Effector memory CD4-positive, alpha-beta T cell (primary cell): Measurements from ENCODE around the gene CDYL2.
A peak's percentile ranks its signal among the peaks of the same experiment; 100 is the strongest.
"Not testable (repeated sequence)": the region's sequence is repeated elsewhere in the genome, so short reads cannot be mapped to it uniquely, and the experiment has no call there.

Experiments used
- DNase-seq, 3 donors: peaks; one replicate each; pipeline ENCODE4 v3.0.0-alpha.2; 2020
- H3K27ac ChIP-seq: 2 replicates; pipeline ENCODE4 v1.7.0; 2013; ENCODE audit warnings: mild to moderate bottlenecking, low read length, moderate library complexity; ENCODE audit not compliant: insufficient read depth, poor library complexity, severe bottlenecking
- H3K27me3 ChIP-seq: replicated peaks from 2 replicates; pipeline ENCODE4 v1.7.0; 2013; ENCODE audit warnings: mild to moderate bottlenecking, low read length; ENCODE audit not compliant: insufficient read depth, control insufficient read depth, poor library complexity, severe bottlenecking
- H3K36me3 ChIP-seq: 2 replicates; pipeline ENCODE4 v1.7.0; 2013; ENCODE audit warnings: mild to moderate bottlenecking, low read length, moderate library complexity; ENCODE audit not compliant: control insufficient read depth, insufficient read depth
- H3K4me1 ChIP-seq: 2 replicates; pipeline ENCODE4 v1.7.0; 2013; ENCODE audit warnings: low read length, mild to moderate bottlenecking; ENCODE audit not compliant: control insufficient read depth, insufficient read depth, poor library complexity, severe bottlenecking
- H3K4me3 ChIP-seq: 2 replicates; pipeline ENCODE4 v1.7.0; 2013; ENCODE audit warnings: low read length, low read depth, mild to moderate bottlenecking; ENCODE audit not compliant: insufficient read depth, poor library complexity, severe bottlenecking
- H3K9me3 ChIP-seq: 2 replicates; pipeline ENCODE4 v1.7.0; 2013; ENCODE audit warnings: mild to moderate bottlenecking, low read length, moderate library complexity; ENCODE audit not compliant: control insufficient read depth

CDYL2 gene

DNA sequence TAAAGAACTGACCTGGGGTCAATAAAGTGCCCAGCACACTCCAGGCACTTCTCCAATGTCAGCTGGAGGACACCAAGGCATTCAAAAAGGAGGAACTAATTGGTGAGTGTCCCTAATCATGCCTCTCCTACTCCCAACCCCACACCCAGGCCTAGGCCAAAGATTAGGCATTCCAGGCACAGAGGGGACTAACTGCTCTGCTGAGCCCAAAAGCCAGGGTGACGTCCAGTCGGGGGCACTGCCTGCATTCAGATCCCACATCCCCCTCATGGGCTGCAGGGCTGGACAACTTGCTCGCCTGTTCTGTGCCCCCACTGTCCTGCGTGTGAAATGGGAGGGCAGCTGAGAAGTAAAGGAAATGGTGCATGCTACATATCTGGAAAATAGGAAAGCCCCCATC, 148.2 kb downstream of the CDYL2 start:
- no peak overlapping the region for H3K27ac ChIP-seq
- no peaks in the 10 kb centered on the region for H3K4me1 ChIP-seq
- no peaks in the 10 kb centered on the region for H3K9me3 ChIP-seq
- H3K4me3 ChIP-seq = peak overlapping the region; percentile 40
- no peaks in the 10 kb centered on the region for H3K27me3 ChIP-seq
- DNase-seq = no peak
- H3K36me3 ChIP-seq = no peaks in the 10 kb centered on the region

DNA sequence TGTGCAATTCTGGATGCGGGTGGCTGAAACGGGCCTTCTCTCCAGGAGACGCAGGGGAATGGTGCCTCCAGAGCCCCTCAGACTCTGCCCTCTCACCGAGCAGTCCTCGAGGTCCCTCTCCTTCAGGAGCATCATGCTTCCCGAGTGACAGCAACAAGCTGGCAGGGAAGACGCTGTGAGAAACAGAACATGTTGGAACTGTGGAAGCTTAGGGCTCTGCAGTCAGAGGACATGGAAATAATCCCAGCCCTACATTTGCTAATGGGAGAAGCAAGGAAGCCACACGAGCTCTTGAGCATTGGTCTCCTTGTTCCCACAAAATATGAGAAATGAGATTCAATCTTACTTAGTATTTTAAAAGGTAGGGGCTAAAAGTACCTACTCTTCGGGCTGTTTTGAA, 148.6 kb downstream of the CDYL2 start:
- Histone ChIP-seq H3K4me3 (no peak overlapping the region), H3K27me3 (no peaks in the 10 kb centered on the region), H3K36me3 (no peaks in the 10 kb centered on the region), H3K27ac (no peak overlapping the region), H3K4me1 (no peaks in the 10 kb centered on the region), H3K9me3 (no peaks in the 10 kb centered on the region)
- no peak for DNase-seq

GRCh38 chr16:80654094-80654862, 150.1 kb downstream of the CDYL2 start:
- Histone ChIP-seq H3K4me1 (no peaks in the 10 kb centered on the region), H3K27me3 (no peaks in the 10 kb centered on the region), H3K36me3 (no peaks in the 10 kb centered on the region), H3K27ac (no peak overlapping the region), H3K9me3 (no peaks in the 10 kb centered on the region), H3K4me3 (no peak overlapping the region)
- no peak for DNase-seq

DNA sequence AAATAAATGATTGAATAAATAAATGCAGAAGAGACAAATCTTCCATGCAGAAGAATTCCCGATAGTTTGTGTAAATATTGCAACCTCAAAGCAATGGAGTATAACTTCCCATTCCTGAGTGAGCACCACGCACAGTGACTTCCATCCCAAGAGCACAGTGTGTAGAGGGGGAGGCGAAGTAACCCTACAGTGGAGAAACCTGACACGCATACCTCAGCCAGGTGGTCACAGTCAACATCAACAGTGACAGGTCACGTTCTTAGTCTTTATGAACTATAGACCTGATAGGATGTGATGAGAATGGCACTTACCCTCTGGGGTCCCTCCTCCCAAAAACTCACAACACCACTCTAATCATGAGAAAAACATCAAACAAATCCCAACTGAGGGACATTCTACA, 152.0 kb downstream of the CDYL2 start:
- no peak overlapping the region for H3K27ac ChIP-seq
- H3K27me3 ChIP-seq = no peaks in the 10 kb centered on the region
- no peak for DNase-seq
- no peaks in the 10 kb centered on the region for H3K9me3 ChIP-seq
- H3K36me3 ChIP-seq = no peaks in the 10 kb centered on the region
- no peak overlapping the region for H3K4me3 ChIP-seq
- H3K4me1 ChIP-seq = no peaks in the 10 kb centered on the region

- H3K4me3 ChIP-seq, H3K36me3 ChIP-seq, H3K27me3 ChIP-seq, H3K9me3 ChIP-seq, H3K4me1 ChIP-seq, H3K27ac ChIP-seq, DNase-seq: not testable (repeated sequence)
These were observed 154.1 kb downstream of the CDYL2 start for GRCh38 chr16:80650281-80650680.

DNA sequence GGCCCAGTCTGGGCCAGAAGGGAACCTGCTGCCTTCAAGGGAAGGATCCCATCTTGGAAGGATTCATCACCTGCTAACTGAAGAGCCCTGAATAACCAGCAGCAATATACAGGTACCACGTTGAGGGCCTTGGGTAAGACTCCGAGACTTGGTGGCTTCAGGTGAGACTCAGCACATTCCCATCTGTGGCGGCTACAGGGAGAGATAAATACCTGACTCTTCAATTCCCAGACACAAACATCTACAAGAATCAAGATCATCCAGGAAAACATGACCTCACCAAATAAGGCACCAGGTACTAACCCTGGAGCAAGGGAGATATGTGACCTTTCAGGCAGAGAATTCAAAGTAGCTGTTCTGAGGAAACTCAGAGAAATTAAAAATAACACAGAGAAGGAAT, 164.1 kb downstream of the CDYL2 start:
- DNase-seq = no peak
- Histone ChIP-seq H3K27ac (no peak overlapping the region), H3K27me3 (no peaks in the 10 kb centered on the region), H3K9me3 (no peaks in the 10 kb centered on the region), H3K4me1 (no peaks in the 10 kb centered on the region), H3K36me3 (no peaks in the 10 kb centered on the region), H3K4me3 (no peak overlapping the region)

- no peaks in the 10 kb centered on the region for H3K4me1 ChIP-seq
- H3K4me3 ChIP-seq = no peak overlapping the region
- H3K27me3 ChIP-seq = no peaks in the 10 kb centered on the region
- no peak for DNase-seq
- no peaks in the 10 kb centered on the region for H3K9me3 ChIP-seq
- H3K27ac ChIP-seq = no peak overlapping the region
- no peaks in the 10 kb centered on the region for H3K36me3 ChIP-seq
These were observed 164.8 kb downstream of the CDYL2 start for GRCh38 chr16:80639636-80640035.

DNA sequence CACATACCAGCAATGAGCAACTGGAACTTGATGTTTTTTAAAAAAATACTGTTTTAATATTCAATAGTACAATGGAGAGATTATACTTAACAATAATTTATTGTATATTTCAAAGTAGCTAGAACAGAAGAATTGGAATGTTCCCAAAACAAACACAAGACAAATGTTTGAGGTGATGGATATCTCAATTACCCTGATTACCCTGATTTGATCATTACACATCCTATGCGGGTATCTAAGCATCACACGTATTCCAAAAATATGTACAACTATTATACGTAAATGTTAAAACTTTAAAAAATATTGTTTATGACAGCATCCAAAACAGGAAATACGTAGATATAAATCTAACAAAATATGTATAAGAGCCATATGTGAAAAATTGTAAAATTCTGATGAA, 166.8 kb downstream of the CDYL2 start:
- Histone ChIP-seq H3K36me3 (no peaks in the 10 kb centered on the region), H3K27me3 (no peaks in the 10 kb centered on the region), H3K4me1 (no peaks in the 10 kb centered on the region), H3K4me3 (no peak overlapping the region), H3K9me3 (no peaks in the 10 kb centered on the region), H3K27ac (no peak overlapping the region)
- no peak for DNase-seq

DNA sequence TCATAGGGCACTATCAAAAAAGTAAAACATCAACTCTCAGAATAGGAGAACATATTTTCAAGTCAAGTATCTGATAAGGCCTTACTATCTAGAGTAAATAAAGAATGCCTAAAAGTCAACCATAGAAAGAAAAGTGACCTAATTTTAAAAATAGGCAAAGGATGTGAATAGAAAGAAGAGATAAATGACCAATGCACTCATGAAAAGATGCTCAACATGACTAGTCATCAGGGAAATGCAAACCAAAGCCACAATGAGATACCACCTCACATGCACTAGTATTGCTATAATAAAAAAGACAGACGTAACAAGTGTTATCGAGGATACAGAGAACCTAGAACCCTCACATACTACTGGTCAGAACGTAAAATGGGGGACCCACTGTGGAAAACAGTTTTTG, 172.8 kb downstream of the CDYL2 start:
- H3K9me3 ChIP-seq = no peaks in the 10 kb centered on the region
- H3K4me3 ChIP-seq = no peak overlapping the region
- no peaks in the 10 kb centered on the region for H3K27me3 ChIP-seq
- H3K27ac ChIP-seq = no peak overlapping the region
- no peak for DNase-seq
- no peaks in the 10 kb centered on the region for H3K36me3 ChIP-seq
- no peaks in the 10 kb centered on the region for H3K4me1 ChIP-seq

DNA sequence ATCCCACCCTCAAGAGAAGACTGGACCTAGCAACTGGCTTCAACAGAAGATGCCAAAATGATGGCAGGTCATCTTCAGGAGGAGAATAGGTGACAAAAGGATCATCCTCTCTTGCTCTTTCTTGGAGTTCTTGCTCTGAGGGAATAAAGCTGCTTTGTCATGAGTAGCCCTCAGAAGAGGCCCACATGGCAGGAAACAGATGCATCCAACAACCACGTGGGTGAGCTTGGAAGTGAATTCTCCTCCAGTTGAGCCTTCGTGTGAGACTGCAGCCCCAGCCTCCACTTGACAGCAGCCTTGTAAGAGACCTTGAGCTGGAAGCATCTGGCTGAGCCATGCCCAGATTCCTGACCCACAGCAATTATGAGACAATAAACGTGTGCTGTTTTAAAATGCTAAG, 176.1 kb downstream of the CDYL2 start:
- no peak overlapping the region for H3K4me3 ChIP-seq
- DNase-seq = no peak
- H3K27me3 ChIP-seq = no peaks in the 10 kb centered on the region
- H3K4me1 ChIP-seq = no peaks in the 10 kb centered on the region
- H3K9me3 ChIP-seq = no peaks in the 10 kb centered on the region
- H3K27ac ChIP-seq = no peak overlapping the region
- peaks cover 3% of the 10 kb centered on the region for H3K36me3 ChIP-seq
